K562 (cell line): ENCODE data around the gene TRUB1. TPM values are rescaled to one million over a fixed set of nuclear protein-coding genes. Genes with fewer than 3 reads are reported as not detected.

Source experiments
- FOXO4 ChIP-seq: fragments of 450-650 bp; formaldehyde crosslinking; IDR thresholded peaks from 2 replicates; pipeline ENCODE4 v1.4.0; 2020; ENCODE audit warnings: mild to moderate bottlenecking, moderate library complexity
- HES1 ChIP-seq: fragments of 450-650 bp; IDR thresholded peaks from 2 replicates; pipeline ENCODE4 v1.6.1; 2016; ENCODE audit warnings: low read depth, mild to moderate bottlenecking, moderate library complexity
- MEF2A ChIP-seq: IDR thresholded peaks from 2 replicates; pipeline ENCODE4 v1.6.1; 2011; ENCODE audit warnings: low read depth, mild to moderate bottlenecking, low read length, moderate library complexity; ENCODE audit not compliant: control insufficient read depth
- SP1 ChIP-seq: sonication (generic); formaldehyde crosslinking; IDR thresholded peaks from 2 replicates; pipeline ENCODE4 v1.8.1; 2022; ENCODE audit warnings: mild to moderate bottlenecking, missing genetic modification reagents
- SRSF1 ChIP-seq: fragments of 200-400 bp; formaldehyde crosslinking; IDR thresholded peaks from 2 replicates; pipeline ENCODE4 v1.6.1; 2017; ENCODE audit warnings: mild to moderate bottlenecking, low read depth, low read length, moderate library complexity
- polyA plus RNA-seq, 8 experiments: library from polyadenylated mRNA; depleted of rRNA in 4 of 8; stranded (reverse) in 5 of 8; unstranded in 3 of 8; fragments of >200 nt; fragmentation: Nextera tagmentation in 2 of 8; fragmentation: Illumina TruSeq in 1 of 8; extraction: Ambion mirVana in 2 of 8; extraction: Trizol in 1 of 8; gene quantifications; 2 replicates each; pipeline versions ENCODE4 v1.2.1 to v1.2.3, GENCODE V29; 2011 to 2014; ENCODE audit warnings: inconsistent platforms in 1 of 8, missing spikeins in 1 of 8
- total RNA-seq, 7 experiments: library from RNA; depleted of rRNA in 6 of 7; stranded (reverse); fragments of >200 nt in 6 of 7; fragmentation: Illumina TruSeq in 2 of 7; extraction: Trizol in 2 of 7; gene quantifications; 2 replicates each; pipeline versions ENCODE4 v1.2.1 to v1.2.3, GENCODE V29; 2011 to 2021; ENCODE audit warnings: low replicate concordance in 1 of 7
- TF ChIP-seq, protein P1 (sequence below): sonication (generic); formaldehyde crosslinking; IDR thresholded peaks from 2 replicates; pipeline ENCODE4 v1.8.1; 2023; ENCODE audit warnings: missing genetic modification reagents, mild to moderate bottlenecking, borderline replicate concordance
- TF ChIP-seq, protein P2 (sequence below), 2 experiments: IDR thresholded peaks; 2 replicates each; pipeline ENCODE4 v1.6.1; 2011; ENCODE audit warnings: borderline replicate concordance in 1 of 2, control low read depth in 1 of 2, low read depth in 1 of 2, low read length in 1 of 2, mild to moderate bottlenecking in 1 of 2, mixed read lengths in 1 of 2, moderate library complexity in 1 of 2; ENCODE audit not compliant: insufficient read depth in 1 of 2, insufficient read length in 1 of 2, poor library complexity in 1 of 2, severe bottlenecking in 1 of 2; ENCODE audit errors: extremely low read depth in 1 of 2

Gene TRUB1
- total and polyA plus RNA-seq, 9 of the 15 experiments (the other 6 are each of a cell fraction or from before 2014, with no cell fraction given), result 4.6 to 16.5 (median 11.5) TPM

- TF ChIP-seq, protein P1, sequence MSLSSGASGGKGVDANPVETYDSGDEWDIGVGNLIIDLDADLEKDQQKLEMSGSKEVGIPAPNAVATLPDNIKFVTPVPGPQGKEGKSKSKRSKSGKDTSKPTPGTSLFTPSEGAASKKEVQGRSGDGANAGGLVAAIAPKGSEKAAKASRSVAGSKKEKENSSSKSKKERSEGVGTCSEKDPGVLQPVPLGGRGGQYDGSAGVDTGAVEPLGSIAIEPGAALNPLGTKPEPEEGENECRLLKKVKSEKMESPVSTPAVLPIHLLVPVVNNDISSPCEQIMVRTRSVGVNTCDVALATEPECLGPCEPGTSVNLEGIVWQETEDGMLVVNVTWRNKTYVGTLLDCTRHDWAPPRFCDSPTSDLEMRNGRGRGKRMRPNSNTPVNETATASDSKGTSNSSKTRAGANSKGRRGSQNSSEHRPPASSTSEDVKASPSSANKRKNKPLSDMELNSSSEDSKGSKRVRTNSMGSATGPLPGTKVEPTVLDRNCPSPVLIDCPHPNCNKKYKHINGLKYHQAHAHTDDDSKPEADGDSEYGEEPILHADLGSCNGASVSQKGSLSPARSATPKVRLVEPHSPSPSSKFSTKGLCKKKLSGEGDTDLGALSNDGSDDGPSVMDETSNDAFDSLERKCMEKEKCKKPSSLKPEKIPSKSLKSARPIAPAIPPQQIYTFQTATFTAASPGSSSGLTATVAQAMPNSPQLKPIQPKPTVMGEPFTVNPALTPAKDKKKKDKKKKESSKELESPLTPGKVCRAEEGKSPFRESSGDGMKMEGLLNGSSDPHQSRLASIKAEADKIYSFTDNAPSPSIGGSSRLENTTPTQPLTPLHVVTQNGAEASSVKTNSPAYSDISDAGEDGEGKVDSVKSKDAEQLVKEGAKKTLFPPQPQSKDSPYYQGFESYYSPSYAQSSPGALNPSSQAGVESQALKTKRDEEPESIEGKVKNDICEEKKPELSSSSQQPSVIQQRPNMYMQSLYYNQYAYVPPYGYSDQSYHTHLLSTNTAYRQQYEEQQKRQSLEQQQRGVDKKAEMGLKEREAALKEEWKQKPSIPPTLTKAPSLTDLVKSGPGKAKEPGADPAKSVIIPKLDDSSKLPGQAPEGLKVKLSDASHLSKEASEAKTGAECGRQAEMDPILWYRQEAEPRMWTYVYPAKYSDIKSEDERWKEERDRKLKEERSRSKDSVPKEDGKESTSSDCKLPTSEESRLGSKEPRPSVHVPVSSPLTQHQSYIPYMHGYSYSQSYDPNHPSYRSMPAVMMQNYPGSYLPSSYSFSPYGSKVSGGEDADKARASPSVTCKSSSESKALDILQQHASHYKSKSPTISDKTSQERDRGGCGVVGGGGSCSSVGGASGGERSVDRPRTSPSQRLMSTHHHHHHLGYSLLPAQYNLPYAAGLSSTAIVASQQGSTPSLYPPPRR (CRISPR knock-in tag), result no peak
- TF ChIP-seq, protein P2, sequence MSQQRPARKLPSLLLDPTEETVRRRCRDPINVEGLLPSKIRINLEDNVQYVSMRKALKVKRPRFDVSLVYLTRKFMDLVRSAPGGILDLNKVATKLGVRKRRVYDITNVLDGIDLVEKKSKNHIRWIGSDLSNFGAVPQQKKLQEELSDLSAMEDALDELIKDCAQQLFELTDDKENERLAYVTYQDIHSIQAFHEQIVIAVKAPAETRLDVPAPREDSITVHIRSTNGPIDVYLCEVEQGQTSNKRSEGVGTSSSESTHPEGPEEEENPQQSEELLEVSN (IDR thresholded peaks at IDR 0.05; ENCODE audit: borderline replicate concordance in 1 of 2, extremely low read depth in 1 of 2, insufficient read depth in 1 of 2, insufficient read length in 1 of 2, low read depth in 1 of 2, low read length in 1 of 2, poor library complexity in 1 of 2, severe bottlenecking in 1 of 2), result no peak
- TF ChIP-seq FOXO4 (CRISPR knock-in tag), result no peak
- no peak for TF ChIP-seq HES1
- no peak for TF ChIP-seq MEF2A
- TF ChIP-seq SP1 (CRISPR knock-in tag), result no peak
- TF ChIP-seq SRSF1, result no peak
Measured at GRCh38 chr10:115022733-115023132, 84.7 kb downstream of the TRUB1 start (continued).
